IPS-18c (cell line): ENCODE data around the gene CNOT6.
"Not testable (repeated sequence)": the region's sequence is repeated elsewhere in the genome, so short reads cannot be mapped to it uniquely, and the experiment has no call there.

Experiments
- H3K4me3 ChIP-seq: 2 replicates; pipeline ENCODE4 v1.7.0; 2013; ENCODE audit warnings: low read depth, mild to moderate bottlenecking, low read length, moderate library complexity; ENCODE audit not compliant: insufficient read depth
- H3K9me3 ChIP-seq: one replicate; pipeline ENCODE4 v1.6.1; 2013; ENCODE audit warnings: mild to moderate bottlenecking, low read length, moderate library complexity; ENCODE audit not compliant: control insufficient read depth, insufficient read depth

CNOT6 gene

GRCh38 chr5:180494060-180494509 lies at the start of gene CNOT6:
Gene CNOT6, plus strand, starts transcription at chr5:180494379. Its CDS starts 34,898 bp downstream, at chr5:180529277.
- H3K4me3 ChIP-seq: peak within 1 kb of the TSS; percentile 89
- H3K9me3 ChIP-seq: no peaks in the 10 kb centered on the region

- Histone ChIP-seq H3K4me3 (no peak overlapping the region), H3K9me3 (peaks cover 11% of the 10 kb centered on the region)
Observed at GRCh38 chr5:180454752-180455151, 39.4 kb upstream of the CNOT6 start.

GRCh38 chr5:180455872-180456271 lies 38.3 kb upstream of the CNOT6 start:
- peaks cover 11% of the 10 kb centered on the region for H3K9me3 ChIP-seq
- no peak overlapping the region for H3K4me3 ChIP-seq

GRCh38 chr5:180456792-180457191 lies 37.4 kb upstream of the CNOT6 start:
- Histone ChIP-seq H3K9me3 (peaks cover 11% of the 10 kb centered on the region), H3K4me3 (no peak overlapping the region)

GRCh38 chr5:180458852-180459673 lies 35.1 kb upstream of the CNOT6 start:
- H3K4me3 ChIP-seq: not testable (repeated sequence)
- H3K9me3 ChIP-seq: peaks cover 11% of the 10 kb centered on the region

- peaks cover 11% of the 10 kb centered on the region for H3K9me3 ChIP-seq
- H3K4me3 ChIP-seq: not testable (repeated sequence)
Observed at GRCh38 chr5:180459674-180460142, 34.5 kb upstream of the CNOT6 start.

GRCh38 chr5:180460834-180461233 lies 33.3 kb upstream of the CNOT6 start:
- Histone ChIP-seq H3K4me3 (no peak overlapping the region), H3K9me3 (peaks cover 11% of the 10 kb centered on the region)

GRCh38 chr5:180461303-180461702 lies 32.9 kb upstream of the CNOT6 start:
- H3K4me3 ChIP-seq: no peak overlapping the region
- H3K9me3 ChIP-seq: peaks cover 11% of the 10 kb centered on the region

- Histone ChIP-seq H3K4me3 (no peak overlapping the region), H3K9me3 (peaks cover 8% of the 10 kb centered on the region)
Observed at GRCh38 chr5:180463216-180463900, 30.8 kb upstream of the CNOT6 start.

- Histone ChIP-seq H3K9me3 (peaks cover 2% of the 10 kb centered on the region), H3K4me3 (no peak overlapping the region)
Observed at GRCh38 chr5:180463916-180464602, 30.1 kb upstream of the CNOT6 start.

GRCh38 chr5:180464603-180464970 lies 29.6 kb upstream of the CNOT6 start:
- H3K9me3 ChIP-seq: no peaks in the 10 kb centered on the region
- no peak overlapping the region for H3K4me3 ChIP-seq

GRCh38 chr5:180465052-180465451 lies 29.1 kb upstream of the CNOT6 start:
- not testable (repeated sequence) for H3K9me3 ChIP-seq, H3K4me3 ChIP-seq

- Histone ChIP-seq H3K9me3 (no peaks in the 10 kb centered on the region), H3K4me3 (no peak overlapping the region)
Observed at GRCh38 chr5:180466316-180466715, 27.9 kb upstream of the CNOT6 start.

GRCh38 chr5:180467028-180467975 lies 26.9 kb upstream of the CNOT6 start:
- Histone ChIP-seq H3K4me3 (no peak overlapping the region), H3K9me3 (no peaks in the 10 kb centered on the region)

GRCh38 chr5:180467989-180468731 lies 26.0 kb upstream of the CNOT6 start:
- H3K9me3 ChIP-seq: no peaks in the 10 kb centered on the region
- H3K4me3 ChIP-seq: no peak overlapping the region
